Osteoblast (primary cell): ENCODE results near the gene ZNF385A. TPM values are rescaled to one million over a fixed set of nuclear protein-coding genes. Genes with fewer than 3 reads are reported as not detected.

Experiments used
- DNase-seq: peaks from one replicate; pipeline ENCODE4 v3.0.0; 2011; ENCODE audit warnings: low spot score, mixed read lengths; ENCODE audit not compliant: insufficient read length; ENCODE audit errors: missing footprints
- H2AFZ ChIP-seq: 2 replicates; pipeline ENCODE4 v1.6.0; 2011; ENCODE audit warnings: mild to moderate bottlenecking, low read length
- H3K27ac ChIP-seq: 2 replicates; pipeline ENCODE4 v1.5.1; 2011; ENCODE audit warnings: mild to moderate bottlenecking, low read depth, low read length, moderate library complexity
- H3K27me3 ChIP-seq: 2 replicates; pipeline ENCODE4 v1.6.0; 2012; ENCODE audit warnings: mild to moderate bottlenecking, control low read depth, inconsistent platforms, low read length, moderate library complexity; ENCODE audit not compliant: insufficient read depth
- H3K36me3 ChIP-seq: 2 replicates; pipeline ENCODE4 v1.5.1; 2011; ENCODE audit warnings: mild to moderate bottlenecking, low read length, control low read depth, moderate library complexity; ENCODE audit not compliant: insufficient read depth
- H3K4me1 ChIP-seq: 2 replicates; pipeline ENCODE4 v1.5.1; 2011; ENCODE audit warnings: mild to moderate bottlenecking, low read length, control low read depth, moderate library complexity; ENCODE audit not compliant: insufficient read depth
- H3K4me2 ChIP-seq: 2 replicates; pipeline ENCODE4 v1.6.0; 2011; ENCODE audit warnings: mild to moderate bottlenecking, low read length; ENCODE audit not compliant: insufficient read depth
- H3K4me3 ChIP-seq: fragments of 200-600 bp; sonication (generic); 3 replicates; pipeline ENCODE4 v1.5.1; 2012; ENCODE audit warnings: mild to moderate bottlenecking, low read length, inconsistent platforms; ENCODE audit not compliant: insufficient read depth
- H3K79me2 ChIP-seq: 2 replicates; pipeline ENCODE4 v1.6.0; 2012; ENCODE audit warnings: mild to moderate bottlenecking, low read length, control low read depth, inconsistent platforms; ENCODE audit not compliant: insufficient read depth
- H3K9me3 ChIP-seq: 2 replicates; pipeline ENCODE4 v1.5.1; 2011; ENCODE audit warnings: low read depth, low read length, control low read depth
- H4K20me1 ChIP-seq: 2 replicates; pipeline ENCODE4 v1.6.0; 2012; ENCODE audit warnings: mild to moderate bottlenecking, low read length, control low read depth; ENCODE audit not compliant: insufficient read depth
- total RNA-seq: library from RNA; depleted of rRNA; stranded (reverse); fragments of >200 nt; gene quantifications from 2 replicates; pipeline ENCODE4 v1.2.3, GENCODE V29; 2012
- TF ChIP-seq, protein P1 (sequence below): IDR thresholded peaks from 2 replicates; pipeline ENCODE4 v1.5.1; 2011; ENCODE audit warnings: mild to moderate bottlenecking, low read depth, low read length, moderate library complexity; ENCODE audit errors: extremely low read depth

The ZNF385A gene
- total RNA-seq, 1 donor = 0.72 TPM

DNA sequence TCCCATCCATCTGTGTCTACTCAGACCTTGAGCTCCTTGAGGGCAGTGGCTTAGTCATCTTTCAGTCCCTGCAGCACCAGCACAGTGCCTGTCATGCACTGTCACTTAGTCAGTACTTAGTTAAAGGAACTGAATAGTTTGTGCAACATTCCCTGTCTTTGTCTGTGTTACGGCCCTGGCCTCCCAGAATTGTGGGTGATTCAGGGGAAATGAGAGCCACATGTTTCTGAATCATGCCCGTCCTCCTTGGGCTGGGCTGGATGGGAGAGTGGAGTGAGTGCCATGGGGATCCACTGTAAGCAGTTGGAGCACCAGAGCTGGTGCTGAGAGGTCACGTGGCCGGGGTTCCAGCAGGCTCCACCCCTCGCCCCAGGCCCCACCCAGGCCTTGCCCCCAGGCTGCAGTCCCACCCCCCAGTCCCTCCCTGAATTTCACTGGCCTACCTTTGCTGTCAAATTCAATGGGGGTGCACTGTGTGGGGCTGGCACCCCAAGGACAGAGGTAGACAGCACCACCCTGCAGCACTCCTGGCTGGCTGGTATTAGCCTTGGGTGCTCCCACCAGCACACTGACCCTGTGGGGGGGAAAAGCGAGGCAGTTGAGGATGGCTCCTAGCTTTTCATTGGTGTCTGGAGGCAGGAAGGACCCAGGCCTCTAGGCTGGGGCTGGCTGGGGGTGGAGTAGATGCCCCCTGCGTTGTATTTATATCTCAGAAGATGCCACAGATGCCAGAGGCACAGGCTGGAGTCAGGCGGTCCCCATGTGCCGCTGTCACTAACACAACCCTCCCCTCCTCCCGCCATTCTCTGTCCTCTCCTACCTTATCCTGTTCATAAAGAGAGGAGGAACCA is 27.1 kb upstream of the ZNF385A start:
- H3K27ac ChIP-seq = peak overlapping the region; percentile 86
- peaks cover 59% of the 10 kb centered on the region for H4K20me1 ChIP-seq
- H3K4me1 ChIP-seq = peaks cover 55% of the 10 kb centered on the region
- H3K79me2 ChIP-seq = peaks cover 91% of the 10 kb centered on the region
- no peak overlapping the region for H3K4me3 ChIP-seq
- H3K27me3 ChIP-seq = no peaks in the 10 kb centered on the region
- no peaks in the 10 kb centered on the region for H3K9me3 ChIP-seq
- H2AFZ ChIP-seq = no peak overlapping the region
- peak; percentile 99 for DNase-seq
- peaks cover 51% of the 10 kb centered on the region for H3K36me3 ChIP-seq
- TF ChIP-seq, protein P1, sequence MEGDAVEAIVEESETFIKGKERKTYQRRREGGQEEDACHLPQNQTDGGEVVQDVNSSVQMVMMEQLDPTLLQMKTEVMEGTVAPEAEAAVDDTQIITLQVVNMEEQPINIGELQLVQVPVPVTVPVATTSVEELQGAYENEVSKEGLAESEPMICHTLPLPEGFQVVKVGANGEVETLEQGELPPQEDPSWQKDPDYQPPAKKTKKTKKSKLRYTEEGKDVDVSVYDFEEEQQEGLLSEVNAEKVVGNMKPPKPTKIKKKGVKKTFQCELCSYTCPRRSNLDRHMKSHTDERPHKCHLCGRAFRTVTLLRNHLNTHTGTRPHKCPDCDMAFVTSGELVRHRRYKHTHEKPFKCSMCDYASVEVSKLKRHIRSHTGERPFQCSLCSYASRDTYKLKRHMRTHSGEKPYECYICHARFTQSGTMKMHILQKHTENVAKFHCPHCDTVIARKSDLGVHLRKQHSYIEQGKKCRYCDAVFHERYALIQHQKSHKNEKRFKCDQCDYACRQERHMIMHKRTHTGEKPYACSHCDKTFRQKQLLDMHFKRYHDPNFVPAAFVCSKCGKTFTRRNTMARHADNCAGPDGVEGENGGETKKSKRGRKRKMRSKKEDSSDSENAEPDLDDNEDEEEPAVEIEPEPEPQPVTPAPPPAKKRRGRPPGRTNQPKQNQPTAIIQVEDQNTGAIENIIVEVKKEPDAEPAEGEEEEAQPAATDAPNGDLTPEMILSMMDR = no peak
- peak overlapping the region; percentile 25 for H3K4me2 ChIP-seq

DNA sequence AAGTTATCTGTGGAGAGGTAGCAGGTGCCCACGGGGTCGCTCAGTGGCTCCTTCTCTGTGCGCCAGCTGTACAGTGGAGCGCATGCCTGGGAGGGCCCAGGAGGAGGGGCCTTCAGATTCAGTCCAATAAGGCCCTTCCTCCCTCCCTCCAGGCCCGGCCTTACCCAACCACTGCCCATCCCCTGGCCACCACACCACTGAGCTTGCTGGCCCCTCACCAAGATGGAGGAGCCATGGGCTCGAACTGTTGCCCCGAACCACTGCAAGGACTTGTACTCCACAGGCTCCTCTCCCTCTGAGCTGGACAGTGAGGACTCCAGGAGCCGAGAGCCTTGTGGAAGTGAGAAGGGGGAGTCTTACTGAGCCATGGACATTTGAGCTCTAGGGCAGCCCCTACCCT is 24.7 kb upstream of the ZNF385A start:
- Histone ChIP-seq H3K4me2 (no peak overlapping the region), H2AFZ (no peak overlapping the region), H3K27ac (peak overlapping the region; percentile 46), H3K4me1 (peaks cover 34% of the 10 kb centered on the region), H4K20me1 (peaks cover 61% of the 10 kb centered on the region), H3K27me3 (no peaks in the 10 kb centered on the region), H3K36me3 (peaks cover 68% of the 10 kb centered on the region), H3K9me3 (no peaks in the 10 kb centered on the region), H3K79me2 (peaks cover 90% of the 10 kb centered on the region), H3K4me3 (no peak overlapping the region)
- peak; percentile 6 for DNase-seq
- TF ChIP-seq, protein P1 = no peak

DNA sequence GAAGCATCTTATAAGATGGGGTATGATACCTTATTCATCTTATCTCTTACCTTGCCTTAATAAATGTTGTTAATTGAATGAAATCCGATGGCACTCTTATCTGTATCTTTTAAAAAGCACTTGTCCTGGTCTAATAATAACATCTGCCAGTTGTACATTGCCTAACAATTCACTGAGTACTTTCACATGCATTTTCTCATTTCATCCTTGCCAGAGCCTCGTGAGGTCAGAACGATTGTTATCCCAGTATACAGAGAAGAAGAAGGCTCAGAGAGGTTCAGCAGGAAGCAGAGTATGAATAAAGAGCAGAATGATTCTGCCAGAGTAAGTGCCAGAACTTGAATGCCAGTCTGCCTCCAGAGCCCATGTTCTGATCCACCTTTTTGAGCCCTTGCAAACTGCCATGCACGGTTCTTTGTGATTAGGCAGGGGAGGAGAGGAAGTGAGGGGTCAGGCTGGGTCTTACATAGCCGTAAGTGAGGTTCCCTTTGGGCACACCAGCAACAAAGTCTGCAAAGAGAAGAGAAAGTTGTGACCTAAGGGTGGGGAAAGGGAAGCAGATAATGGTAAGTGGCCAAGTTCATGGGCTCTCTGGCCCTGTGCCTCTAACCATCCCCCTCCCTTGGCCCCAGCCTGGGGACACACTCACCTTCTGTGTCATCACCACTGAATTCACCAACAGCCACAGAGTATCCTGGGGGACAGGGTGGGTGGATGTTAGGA is 22.8 kb upstream of the ZNF385A start:
- peaks cover 77% of the 10 kb centered on the region for H3K79me2 ChIP-seq
- no peak overlapping the region for H3K4me2 ChIP-seq
- peaks cover 88% of the 10 kb centered on the region for H3K36me3 ChIP-seq
- peak overlapping the region; percentile 22 for H3K27ac ChIP-seq
- peaks cover 55% of the 10 kb centered on the region for H4K20me1 ChIP-seq
- no peak overlapping the region for H3K4me3 ChIP-seq
- TF ChIP-seq, protein P1 = no peak
- H3K27me3 ChIP-seq = no peaks in the 10 kb centered on the region
- H3K9me3 ChIP-seq = no peaks in the 10 kb centered on the region
- no peak overlapping the region for H2AFZ ChIP-seq
- H3K4me1 ChIP-seq = peaks cover 15% of the 10 kb centered on the region
- peak; percentile 22 for DNase-seq

DNA sequence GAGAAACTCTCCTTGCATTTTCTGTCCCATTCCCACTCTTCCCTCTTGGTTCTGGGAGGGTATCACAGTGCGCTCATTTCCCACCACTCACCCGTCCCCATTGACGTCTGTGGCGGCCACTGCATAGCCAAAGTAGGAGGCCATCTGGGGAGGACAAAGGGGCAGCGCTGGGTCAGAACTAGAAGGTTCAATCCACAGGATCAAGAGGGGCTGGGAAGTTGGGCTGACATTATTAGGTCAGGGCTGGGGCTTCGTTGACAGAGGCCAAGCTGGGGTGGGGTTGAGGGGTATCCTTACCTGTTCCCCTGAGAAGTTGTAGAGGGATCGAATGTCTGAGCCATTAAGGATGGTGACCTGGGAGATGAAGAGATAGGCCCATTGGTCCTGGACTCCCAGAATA is 21.0 kb upstream of the ZNF385A start:
- peak; percentile 59 for DNase-seq
- H3K4me2 ChIP-seq = no peak overlapping the region
- H2AFZ ChIP-seq = no peak overlapping the region
- TF ChIP-seq, protein P1 = no peak
- H3K27me3 ChIP-seq = no peaks in the 10 kb centered on the region
- no peak overlapping the region for H3K4me3 ChIP-seq
- peaks cover 56% of the 10 kb centered on the region for H4K20me1 ChIP-seq
- H3K36me3 ChIP-seq = peaks cover 99% of the 10 kb centered on the region
- no peaks in the 10 kb centered on the region for H3K4me1 ChIP-seq
- no peaks in the 10 kb centered on the region for H3K9me3 ChIP-seq
- peak overlapping the region; percentile 18 for H3K27ac ChIP-seq
- peaks cover 69% of the 10 kb centered on the region for H3K79me2 ChIP-seq
